H9 (cell line): ENCODE results near the gene MSRB1. TPM values are rescaled to one million over a fixed set of nuclear protein-coding genes. Genes with fewer than 3 reads are reported as not detected.

Experiments used
- DNase-seq: peaks from one replicate; pipeline ENCODE4 v3.0.0-alpha.2; 2017
- H2AFZ ChIP-seq: one replicate; pipeline ENCODE4 v1.6.1; 2013; ENCODE audit warnings: mild to moderate bottlenecking, low read length, control low read depth, moderate library complexity
- H2AK5ac ChIP-seq: 2 replicates; pipeline ENCODE4 v1.6.1; 2013; ENCODE audit warnings: low read length, control low read depth, mixed read lengths; ENCODE audit not compliant: insufficient read length
- H2BK120ac ChIP-seq: one replicate; pipeline ENCODE4 v1.6.1; 2013; ENCODE audit warnings: low read depth, mild to moderate bottlenecking, low read length, control low read depth, inconsistent platforms; ENCODE audit not compliant: poor library complexity, severe bottlenecking
- H2BK12ac ChIP-seq: 2 replicates; pipeline ENCODE4 v1.6.1; 2013; ENCODE audit warnings: low read length, control low read depth, mixed read lengths, low read depth; ENCODE audit not compliant: insufficient read length
- H2BK15ac ChIP-seq: 2 replicates; pipeline ENCODE4 v1.6.1; 2013; ENCODE audit warnings: low read depth, low read length, control low read depth
- H2BK20ac ChIP-seq: one replicate; pipeline ENCODE4 v1.6.1; 2013; ENCODE audit warnings: low read depth, mild to moderate bottlenecking, low read length, control low read depth, inconsistent platforms; ENCODE audit not compliant: poor library complexity, severe bottlenecking
- H2BK5ac ChIP-seq: 2 replicates; pipeline ENCODE4 v1.6.1; 2013; ENCODE audit warnings: low read length, control low read depth, mixed read lengths; ENCODE audit not compliant: insufficient read length
- H3K14ac ChIP-seq: 2 replicates; pipeline ENCODE4 v1.6.1; 2013; ENCODE audit warnings: low read length, control low read depth; ENCODE audit not compliant: insufficient read depth
- H3K18ac ChIP-seq: 2 replicates; pipeline ENCODE4 v1.6.1; 2013; ENCODE audit warnings: low read depth, mild to moderate bottlenecking, mixed read lengths, low read length, control low read depth; ENCODE audit not compliant: insufficient read length
- H3K23ac ChIP-seq: 2 replicates; pipeline ENCODE4 v1.6.1; 2013; ENCODE audit warnings: low read length, control low read depth, mixed read lengths, low read depth; ENCODE audit not compliant: insufficient read length
- H3K23me2 ChIP-seq: 2 replicates; pipeline ENCODE4 v1.6.1; 2013; ENCODE audit warnings: low read depth, mild to moderate bottlenecking, mixed read lengths, low read length, control low read depth; ENCODE audit not compliant: insufficient read length, poor library complexity, severe bottlenecking
- H3K27ac ChIP-seq: 2 replicates; pipeline ENCODE4 v1.5.1; 2013; ENCODE audit warnings: low read length, control low read depth, mixed read lengths, low read depth; ENCODE audit not compliant: insufficient read length
- H3K27me3 ChIP-seq: 2 replicates; pipeline ENCODE4 v1.6.1; 2013; ENCODE audit warnings: low read length, control low read depth, inconsistent platforms; ENCODE audit not compliant: insufficient read depth
- H3K4ac ChIP-seq: 2 replicates; pipeline ENCODE4 v1.6.1; 2013; ENCODE audit warnings: low read depth, mild to moderate bottlenecking, control low read depth, inconsistent platforms, low read length, moderate library complexity
- H3K4me1 ChIP-seq: 2 replicates; pipeline ENCODE4 v1.6.1; 2013; ENCODE audit warnings: low read length, control low read depth, inconsistent platforms; ENCODE audit not compliant: insufficient read depth
- H3K4me2 ChIP-seq: 2 replicates; pipeline ENCODE4 v1.6.1; 2013; ENCODE audit warnings: low read length, control low read depth, mixed read lengths; ENCODE audit not compliant: insufficient read length, insufficient read depth
- H3K56ac ChIP-seq: 2 replicates; pipeline ENCODE4 v1.6.1; 2013; ENCODE audit warnings: low read depth, mild to moderate bottlenecking, mixed read lengths, low read length, control low read depth; ENCODE audit not compliant: insufficient read length
- H3K79me1 ChIP-seq: 2 replicates; pipeline ENCODE4 v1.6.1; 2013; ENCODE audit warnings: low read depth, mild to moderate bottlenecking, moderate library complexity, low read length, control low read depth, inconsistent platforms; ENCODE audit not compliant: insufficient read depth, poor library complexity, severe bottlenecking
- H3K79me2 ChIP-seq: 2 replicates; pipeline ENCODE4 v1.6.1; 2013; ENCODE audit warnings: low read length, control low read depth, inconsistent platforms; ENCODE audit not compliant: insufficient read depth
- H3K9ac ChIP-seq: 2 replicates; pipeline ENCODE4 v1.6.1; 2013; ENCODE audit warnings: low read length, control low read depth, mixed read lengths; ENCODE audit not compliant: insufficient read length; ENCODE audit errors: extremely low read depth
- H3K9me3 ChIP-seq: one replicate; pipeline ENCODE4 v1.6.1; 2013; ENCODE audit warnings: low read depth, low read length, inconsistent platforms; ENCODE audit not compliant: control insufficient read depth
- H3T11ph ChIP-seq: one replicate; pipeline ENCODE4 v1.6.1; 2013; ENCODE audit warnings: mild to moderate bottlenecking, low read length, control low read depth, inconsistent platforms
- H4K20me1 ChIP-seq: one replicate; pipeline ENCODE4 v1.6.1; 2013; ENCODE audit not compliant: control insufficient read depth, insufficient read length, insufficient read depth
- H4K5ac ChIP-seq: 2 replicates; pipeline ENCODE4 v1.6.1; 2013; ENCODE audit warnings: low read depth, mild to moderate bottlenecking, mixed read lengths, low read length, control low read depth; ENCODE audit not compliant: insufficient read length
- H4K8ac ChIP-seq: replicated peaks from 2 replicates; pipeline ENCODE4 v1.6.1; 2013; ENCODE audit warnings: low read length, control low read depth, mixed read lengths, low read depth; ENCODE audit not compliant: insufficient read length
- H4K91ac ChIP-seq: 2 replicates; pipeline ENCODE4 v1.6.1; 2013; ENCODE audit warnings: low read depth, mild to moderate bottlenecking, moderate library complexity, mixed read lengths, low read length, control low read depth; ENCODE audit not compliant: insufficient read length
- H3K27ac Mint-ChIP-seq, 3 experiments: 2 replicates in 2 of 3; 3 replicates in 1 of 3; pipeline ENCODE4 v1.8.0; 2020 to 2021; ENCODE audit warnings: mixed read lengths in 3 of 3, mild to moderate bottlenecking in 1 of 3, moderate library complexity in 1 of 3
- H3K27me3 Mint-ChIP-seq: 2 replicates; pipeline ENCODE4 v1.8.0; 2021; ENCODE audit warnings: low read depth, mild to moderate bottlenecking, moderate library complexity, mixed read lengths
- H3K36me3 Mint-ChIP-seq, 3 experiments: 2 replicates in 2 of 3; 3 replicates in 1 of 3; pipeline ENCODE4 v1.8.0; 2020 to 2021; ENCODE audit warnings: low read depth in 3 of 3, mixed read lengths in 3 of 3; ENCODE audit not compliant: insufficient read depth in 1 of 3
- H3K4me1 Mint-ChIP-seq, 2 experiments: 2 replicates each; pipeline ENCODE4 v1.8.0; 2020; ENCODE audit warnings: mixed read lengths in 2 of 2
- H3K4me3 Mint-ChIP-seq, 2 experiments: 2 replicates in 1 of 2; 3 replicates in 1 of 2; pipeline ENCODE4 v1.8.0; 2020 to 2021; ENCODE audit warnings: mild to moderate bottlenecking in 2 of 2, mixed read lengths in 2 of 2, moderate library complexity in 1 of 2
- H3K9me3 Mint-ChIP-seq, 2 experiments: 2 replicates in 1 of 2; 3 replicates in 1 of 2; pipeline ENCODE4 v1.8.0; 2020; ENCODE audit warnings: mild to moderate bottlenecking in 2 of 2, mixed read lengths in 2 of 2, moderate library complexity in 1 of 2
- CTCF ChIP-seq: fragments of 200-600 bp; sonication (generic); conservative IDR thresholded peaks from 3 replicates; pipeline ENCODE4 v1.8.0; 2021; ENCODE audit warnings: antibody characterized with exemption, mild to moderate bottlenecking
- WGBS: extraction: QIAGEN DNeasy Blood & Tissue Kit; methylation state at CpG from one replicate; pipeline ENCODE4 v1.1.7; 2013; ENCODE audit warnings: missing lambda C conversion rate, low lambda C conversion rate, mixed read lengths; ENCODE audit not compliant: insufficient read length; ENCODE audit errors: extremely low coverage; 5-methylcytosine and 5-hydroxymethylcytosine counted together
- total RNA-seq: library from RNA; stranded (reverse); gene quantifications from 2 replicates; pipeline ENCODE4 v1.2.1, GENCODE V29; 2021

MSRB1 gene
- total RNA-seq, 1 experiment from 2014 or later = 25.7 TPM

- H3K23ac ChIP-seq = no peak overlapping the region
- TF ChIP-seq CTCF = no peak
- H3K23me2 ChIP-seq = peaks cover 32% of the 10 kb centered on the region
- H2BK15ac ChIP-seq = no peak overlapping the region
- Mint-ChIP-seq H3K27ac (no peak overlapping the region), H3K9me3 (no peaks in the 10 kb centered on the region; a peak in 1 of 5 replicates), H3K27me3 (peaks cover 47% of the 10 kb centered on the region), H3K4me1 (peaks cover 29 to 35% of the 10 kb centered on the region in 2 experiments), H3K36me3 (peaks cover 0 to 20% (median 18%) of the 10 kb centered on the region in 3 experiments; a peak in 6 of 7 replicates), H3K4me3 (peak overlapping the region in 1 of 2 experiments; percentile 13; a peak in 1 of 5 replicates)
- H2BK12ac ChIP-seq = no peak overlapping the region
- H3K27me3 ChIP-seq = peaks cover 20% of the 10 kb centered on the region
- DNase-seq = no peak
- H3K56ac ChIP-seq = no peak overlapping the region
- no peak overlapping the region for H2BK5ac ChIP-seq
- H4K8ac ChIP-seq = no peak overlapping the region
- no peak overlapping the region for H3K27ac ChIP-seq
- no peak overlapping the region for H3K4me2 ChIP-seq
- no peak overlapping the region for H3T11ph ChIP-seq
- no CpG with 5 or more reads among the region's 10 CpGs for WGBS
- no peaks in the 10 kb centered on the region for H3K9me3 ChIP-seq
- no peak overlapping the region for H2BK20ac ChIP-seq
- no peak overlapping the region for H4K5ac ChIP-seq
- no peaks in the 10 kb centered on the region; the same call in 1 of the 2 replicates for H3K4me1 ChIP-seq
- no peaks in the 10 kb centered on the region; the same call in 1 of the 2 replicates for H3K79me2 ChIP-seq
- H4K91ac ChIP-seq = no peak overlapping the region
- H4K20me1 ChIP-seq = peaks cover 2% of the 10 kb centered on the region
- no peak overlapping the region for H2BK120ac ChIP-seq
- H3K18ac ChIP-seq = no peak overlapping the region
- no peak overlapping the region for H3K4ac ChIP-seq
- H2AFZ ChIP-seq = no peak overlapping the region
- H3K9ac ChIP-seq = no peak overlapping the region
- no peak overlapping the region for H3K14ac ChIP-seq
- no peaks in the 10 kb centered on the region for H3K79me1 ChIP-seq
- H2AK5ac ChIP-seq = no peak overlapping the region
Measured at GRCh38 chr16:1987198-1987597, 44.2 kb upstream of the MSRB1 start.
